Measurements from ENCODE around the gene LBX1.

- TF ChIP-seq EZH2phosphoT487 (IDR thresholded peaks at IDR 0.05; ENCODE audit: borderline replicate concordance, low read depth, low read length) (peak; percentile 75; the same call in 1 of the 2 replicates), CTCF (conservative IDR thresholded peaks at IDR 0.05; ENCODE audit: low read length) (no peak)
These were observed 9.9 kb downstream of the LBX1 start for GRCh38 chr10:101219139-101219945.

Data from OCI-LY7 (cell line).